GM21447 (cell line): Measurements from ENCODE around the gene ADAMTSL1.

ENCODE experiments used
- ATAC-seq: cut with Tn5 transposase; IDR thresholded peaks from one replicate; pipeline ENCODE4 v1.9.1; 2021; ENCODE audit not compliant: unreplicated experiment

ADAMTSL1 gene

DNA sequence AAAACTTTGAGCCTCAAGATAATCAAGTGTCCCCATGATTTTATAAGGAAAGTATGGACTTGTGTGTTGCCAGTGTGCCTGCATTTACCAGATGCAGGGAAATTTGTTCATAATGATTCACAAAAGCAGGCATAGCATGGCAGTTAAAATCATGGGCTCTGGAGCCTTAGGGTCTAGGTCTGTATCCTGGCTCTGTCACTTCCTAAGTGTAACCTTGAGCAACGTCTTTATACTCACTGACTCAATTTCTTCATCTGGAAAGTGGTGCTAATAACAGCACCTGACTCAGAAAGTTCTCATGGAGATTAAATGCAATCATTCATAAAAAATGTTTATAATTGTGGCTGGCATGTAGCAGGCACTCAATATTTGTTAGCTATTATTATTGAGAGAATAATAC lies 324.2 kb downstream of the ADAMTSL1 start:
- no peak for ATAC-seq

DNA sequence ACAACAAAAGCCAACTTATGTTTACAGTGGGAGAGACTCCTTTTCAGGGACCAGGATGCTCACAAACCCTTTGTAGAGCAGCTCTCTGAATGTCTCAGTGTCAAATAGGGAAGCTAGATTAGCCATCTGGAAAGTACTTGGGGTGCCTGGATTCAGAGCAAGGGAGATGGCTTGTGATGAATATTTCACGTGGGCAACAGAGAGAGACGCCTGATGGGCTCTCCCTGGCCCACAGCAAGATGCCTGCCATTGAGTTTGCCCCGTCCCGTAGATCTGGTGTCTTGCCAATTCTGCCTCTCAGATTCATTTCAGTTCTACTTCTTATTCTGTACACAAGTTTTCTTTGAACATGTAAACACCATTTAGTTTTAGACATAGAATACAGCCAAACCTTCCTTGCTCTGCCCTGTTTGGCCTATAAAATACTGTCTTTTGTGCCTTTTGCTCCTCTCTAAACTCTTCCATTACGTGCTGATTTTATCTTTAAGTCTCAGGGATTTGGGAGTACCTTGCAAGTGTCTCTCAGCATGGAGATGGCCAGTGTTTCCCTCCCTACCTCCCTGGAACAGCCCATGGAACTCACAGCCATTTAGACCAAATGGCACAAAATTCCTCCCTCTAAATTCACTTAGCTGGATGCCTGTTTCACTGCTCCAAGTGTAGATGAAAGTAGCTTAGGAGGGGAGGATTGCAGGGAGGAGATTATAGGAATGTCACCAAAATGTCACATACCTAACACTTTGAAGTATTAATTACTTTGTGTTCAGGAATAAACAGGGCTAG lies 324.7 kb downstream of the ADAMTSL1 start:
- ATAC-seq, result no peak

DNA sequence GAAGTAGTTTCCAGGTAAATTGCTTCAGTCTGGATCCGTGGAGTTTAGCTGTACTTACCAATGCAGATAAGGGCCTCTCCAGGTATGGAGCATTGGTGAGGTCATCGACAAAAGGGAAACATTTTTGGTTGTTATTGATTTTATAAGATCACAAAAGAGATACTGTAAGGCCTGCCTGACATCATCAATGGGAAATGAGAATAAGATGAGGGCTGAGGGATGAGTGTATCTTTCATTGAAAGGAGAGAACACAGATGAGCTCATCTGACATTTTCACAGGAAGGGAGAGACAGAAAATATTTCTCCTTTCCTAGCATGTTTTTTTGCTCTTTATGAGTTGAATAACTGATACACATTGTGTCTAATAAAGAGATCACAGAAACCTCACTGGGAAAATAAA lies 325.5 kb downstream of the ADAMTSL1 start:
- no peak for ATAC-seq

DNA sequence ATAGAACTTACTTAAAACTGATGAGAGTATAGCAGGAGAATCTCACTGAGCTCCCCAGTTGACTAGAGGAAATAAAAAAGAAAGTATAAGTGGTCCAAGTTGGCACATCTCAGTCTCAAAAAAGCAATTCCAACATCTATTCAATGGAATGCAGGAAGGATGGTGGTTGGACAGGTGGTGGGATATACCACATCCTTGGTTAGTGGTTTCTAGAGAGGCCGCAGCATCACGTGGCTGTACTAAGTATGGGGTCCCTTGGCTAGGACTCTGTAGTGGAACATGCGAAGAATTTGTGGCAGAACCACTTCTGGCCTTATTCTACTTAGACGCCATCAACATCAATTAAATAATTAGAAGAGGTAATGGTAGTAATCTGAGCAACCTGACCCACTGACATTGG lies 326.6 kb downstream of the ADAMTSL1 start:
- no peak for ATAC-seq

DNA sequence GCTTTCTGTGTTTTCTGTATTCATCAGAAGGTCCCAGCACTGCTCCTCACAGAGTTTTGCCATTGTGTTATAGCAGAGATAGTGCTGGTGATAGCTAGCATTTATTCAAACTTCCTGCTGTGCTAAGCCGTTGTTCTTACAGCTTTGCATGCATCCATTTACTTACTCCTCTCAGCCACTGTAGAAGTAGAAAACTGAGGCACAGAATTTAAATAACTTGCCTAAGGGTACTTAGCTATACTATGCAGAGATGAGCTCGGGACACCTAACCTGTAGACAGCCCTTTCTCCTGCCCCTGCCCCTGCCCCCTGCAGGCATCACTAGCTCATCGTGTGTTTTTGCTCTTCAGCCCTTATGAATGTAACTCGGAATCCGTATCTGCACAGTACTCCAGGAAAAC lies 331.4 kb downstream of the ADAMTSL1 start:
- no peak for ATAC-seq

DNA sequence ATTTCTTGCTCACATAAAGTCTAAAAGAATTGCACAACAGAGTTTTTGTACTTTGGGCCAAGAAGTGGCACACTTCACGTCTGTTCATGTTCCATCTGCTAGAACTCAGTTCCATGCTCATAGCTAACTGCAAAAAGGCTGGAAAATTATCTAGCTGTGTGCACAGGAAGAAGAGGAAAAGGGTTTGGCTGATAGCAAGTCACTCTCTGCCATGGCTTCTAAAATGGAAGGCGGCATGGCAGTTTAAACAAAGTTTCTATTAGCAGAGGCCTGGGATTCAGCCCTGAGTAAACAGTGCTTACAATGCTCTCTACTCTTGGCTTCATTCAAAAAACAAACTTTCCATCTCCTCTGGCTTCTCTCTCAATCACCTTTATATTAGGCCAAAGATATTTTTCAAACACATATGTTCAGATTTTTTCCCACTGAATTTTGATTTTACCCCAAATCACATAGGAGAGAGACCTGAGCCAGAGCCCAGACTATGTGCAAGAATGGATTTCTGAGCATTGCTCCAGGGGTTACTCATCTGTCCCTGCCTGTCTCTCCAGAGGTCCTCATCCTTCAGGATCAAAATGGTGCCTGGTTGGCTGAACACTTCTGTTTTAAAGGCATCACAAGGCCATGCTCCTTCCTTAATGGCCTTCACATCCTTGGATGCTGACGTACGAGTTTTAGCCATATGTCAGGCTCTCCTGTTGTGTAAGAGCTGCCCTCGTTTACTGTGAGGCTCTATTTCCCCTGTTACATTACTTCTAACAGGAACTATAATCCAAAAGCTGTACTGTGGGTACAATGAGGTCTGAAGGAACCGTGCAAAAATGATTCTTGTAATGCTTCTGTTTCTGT lies 332.5 kb downstream of the ADAMTSL1 start:
- no peak for ATAC-seq

DNA sequence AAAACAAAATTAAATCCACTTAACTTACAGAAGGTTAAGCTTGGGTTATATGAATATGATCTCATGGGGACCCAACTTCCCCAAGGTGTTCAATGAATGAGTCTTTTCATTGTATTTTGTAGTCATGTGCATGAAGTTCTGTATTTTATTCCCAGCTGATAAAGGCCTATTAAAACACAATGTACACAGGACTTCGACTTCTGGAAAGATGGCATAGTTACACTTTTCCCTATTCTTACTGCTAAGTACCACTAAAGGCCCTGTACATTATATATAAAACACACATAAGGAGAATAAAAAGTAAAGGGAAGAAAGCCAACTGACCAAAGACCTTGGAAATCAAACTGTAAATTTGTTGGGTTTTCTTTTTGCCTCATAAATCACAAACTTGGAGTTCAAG lies 336.6 kb downstream of the ADAMTSL1 start:
- ATAC-seq, result no peak

DNA sequence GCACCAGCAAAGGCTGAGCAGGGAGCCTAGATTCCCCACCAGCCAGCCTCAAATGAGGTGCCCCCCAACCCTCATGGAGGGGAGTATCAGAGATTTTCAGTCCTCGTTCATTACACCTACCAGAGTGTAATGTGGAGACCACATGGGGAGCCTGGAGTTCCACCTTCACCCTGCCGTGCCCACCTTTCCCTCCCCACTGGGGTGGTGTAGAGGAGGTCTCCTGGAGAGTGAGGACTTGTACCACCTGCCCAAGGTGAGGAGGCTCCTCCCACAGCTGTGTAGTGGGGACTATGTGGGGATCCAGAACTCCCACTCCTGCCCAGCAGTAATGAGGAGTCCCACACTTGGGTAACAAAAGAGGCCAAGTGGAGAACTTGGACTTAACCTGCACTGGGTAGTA lies 337.2 kb downstream of the ADAMTSL1 start:
- ATAC-seq, result no peak

DNA sequence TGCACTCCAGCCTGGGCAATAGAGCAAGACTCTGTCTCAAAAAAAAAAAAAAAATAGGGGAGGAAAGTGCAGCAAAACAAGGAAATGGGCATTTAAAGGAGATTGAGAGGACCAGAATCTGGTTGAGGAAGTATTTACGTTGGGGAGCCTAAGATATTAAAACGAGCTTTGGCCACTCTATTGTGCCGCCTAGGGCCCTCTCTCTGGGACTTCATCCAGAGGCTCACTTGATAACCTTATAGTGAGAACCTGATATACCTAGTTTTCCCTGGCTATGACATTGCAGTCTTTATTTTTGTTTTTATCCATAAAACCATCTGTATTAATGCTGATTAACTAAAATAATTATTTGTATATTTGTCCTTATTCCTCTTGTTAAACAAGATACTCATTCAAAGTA lies 345.5 kb downstream of the ADAMTSL1 start:
- ATAC-seq, result no peak

DNA sequence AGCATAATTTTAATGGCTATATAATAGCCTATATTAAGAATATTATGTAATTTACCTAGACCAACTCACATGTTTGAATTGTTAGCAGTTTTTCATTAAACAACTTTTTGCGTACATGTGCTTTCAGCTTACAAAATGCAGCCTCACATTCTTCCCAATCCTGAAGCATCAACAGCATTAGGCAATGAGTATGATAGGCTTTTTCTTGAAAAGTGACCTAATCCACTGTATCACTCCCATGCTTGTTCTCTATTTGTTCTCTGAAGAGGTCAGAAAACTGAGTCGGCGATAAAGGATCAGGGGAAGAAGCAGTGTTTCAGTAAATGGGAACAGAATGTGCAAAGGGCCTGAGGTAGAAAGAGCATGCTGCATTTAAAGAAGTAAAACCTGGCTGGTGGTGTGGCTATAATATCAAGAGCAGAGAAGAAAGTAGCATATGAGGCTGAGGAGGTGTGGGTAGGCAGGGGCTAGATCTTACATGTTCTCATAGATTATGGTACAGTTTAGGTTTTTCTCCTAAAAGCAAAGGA lies 346.7 kb downstream of the ADAMTSL1 start:
- no peak for ATAC-seq

DNA sequence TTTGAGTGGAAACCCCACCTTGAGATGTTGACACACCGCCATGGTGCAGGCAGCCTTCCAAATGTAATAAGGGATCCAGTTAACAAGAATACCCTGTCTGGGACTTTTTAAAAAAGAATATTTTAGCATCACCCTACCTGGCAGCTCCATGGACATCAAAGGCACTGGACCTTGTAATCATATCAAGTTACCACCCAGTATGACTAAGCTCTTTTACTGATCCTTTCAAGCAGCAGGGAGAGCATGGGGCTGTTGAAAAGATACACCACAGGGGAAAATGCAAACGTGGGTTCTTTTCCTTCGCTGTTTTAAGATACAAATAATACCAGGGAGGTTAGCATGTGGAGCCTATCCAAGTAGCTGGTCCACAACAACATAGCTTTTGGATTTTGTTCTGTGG lies 347.8 kb downstream of the ADAMTSL1 start:
- no peak for ATAC-seq

DNA sequence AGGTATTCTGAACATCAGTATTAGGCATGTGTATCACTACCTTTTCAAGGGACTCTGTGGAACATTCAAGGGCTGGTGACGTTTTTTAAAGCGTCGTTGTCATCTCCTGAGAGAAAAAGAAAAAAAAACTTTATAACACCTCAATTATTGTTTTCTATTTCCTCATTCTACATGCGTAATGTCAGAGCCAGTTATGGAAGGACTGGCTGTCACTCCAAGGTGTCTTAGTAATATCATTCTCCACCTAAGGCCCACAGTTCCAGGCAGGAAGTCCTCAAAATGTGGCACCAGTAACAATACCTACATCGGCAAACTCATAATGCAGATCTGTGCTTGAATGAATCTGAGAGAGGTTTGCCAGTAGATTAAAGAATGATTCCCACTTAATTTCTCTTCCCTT lies 348.9 kb downstream of the ADAMTSL1 start:
- ATAC-seq, result no peak

DNA sequence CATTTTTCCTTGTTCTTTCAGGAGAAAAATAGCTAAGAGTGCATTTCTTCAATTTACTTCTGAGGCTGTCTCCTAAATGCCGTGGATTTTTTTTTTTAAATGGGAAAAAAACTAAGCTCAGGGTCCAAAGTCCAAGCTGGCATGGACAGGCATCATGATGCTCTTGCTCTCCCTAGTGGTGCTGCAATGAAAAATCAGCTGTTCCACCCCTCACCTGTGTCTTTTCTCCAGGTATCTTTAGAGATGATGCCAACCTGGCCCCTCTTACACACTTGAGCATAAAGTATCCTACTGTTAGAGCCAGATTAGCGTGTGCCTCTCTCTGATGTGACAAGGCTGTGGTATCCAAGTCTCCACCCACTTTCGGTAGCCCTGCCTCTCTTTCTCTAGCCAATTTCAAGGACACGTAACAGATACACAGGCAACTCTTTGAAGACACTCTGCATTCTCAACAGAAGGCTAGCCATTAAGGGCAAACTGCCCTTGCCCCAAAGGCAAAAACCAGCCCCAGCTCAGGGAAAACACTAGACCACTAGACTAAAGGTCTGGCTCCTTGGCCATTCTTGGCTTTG lies 350.2 kb downstream of the ADAMTSL1 start:
- ATAC-seq, result no peak

DNA sequence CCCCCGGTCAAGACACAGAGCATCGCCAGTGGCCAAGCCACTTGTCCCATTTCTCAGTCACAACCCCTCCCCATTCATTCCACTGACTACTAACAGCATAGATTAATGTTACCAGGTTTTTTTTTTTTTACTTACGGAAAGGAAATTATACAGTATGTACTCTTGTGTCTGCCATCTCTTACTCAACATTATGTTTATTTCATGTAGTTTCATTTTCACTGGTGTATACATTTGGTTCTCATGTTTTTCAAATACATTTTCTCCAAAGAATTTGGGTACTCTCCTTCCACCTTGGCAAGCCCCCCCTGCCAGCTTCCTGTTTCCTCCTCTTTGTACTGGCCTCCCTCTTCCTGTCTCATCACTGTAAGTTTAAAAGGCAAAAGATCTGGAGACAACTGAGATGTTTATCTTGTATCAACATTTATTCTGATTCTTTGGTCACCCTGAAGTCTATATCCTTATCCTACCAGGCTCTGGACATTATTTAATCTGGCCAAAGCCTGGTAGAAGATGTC lies 351.8 kb downstream of the ADAMTSL1 start:
- ATAC-seq, result no peak

DNA sequence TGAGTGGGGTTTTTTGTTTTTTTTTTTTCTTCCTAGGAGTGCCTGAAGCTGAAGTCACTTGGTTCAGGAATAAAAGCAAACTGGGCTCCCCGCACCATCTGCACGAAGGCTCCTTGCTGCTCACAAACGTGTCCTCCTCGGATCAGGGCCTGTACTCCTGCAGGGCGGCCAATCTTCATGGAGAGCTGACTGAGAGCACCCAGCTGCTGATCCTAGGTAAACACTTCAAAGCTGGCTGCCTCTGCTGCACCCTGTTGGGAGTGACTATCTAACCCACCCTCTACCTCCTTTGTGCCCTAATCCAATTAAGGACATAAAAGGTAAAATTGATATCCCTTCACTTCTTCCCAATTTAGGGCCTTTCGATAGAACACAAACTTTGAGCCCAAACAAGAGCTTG lies 352.3 kb downstream of the ADAMTSL1 start:
- ATAC-seq, result no peak

DNA sequence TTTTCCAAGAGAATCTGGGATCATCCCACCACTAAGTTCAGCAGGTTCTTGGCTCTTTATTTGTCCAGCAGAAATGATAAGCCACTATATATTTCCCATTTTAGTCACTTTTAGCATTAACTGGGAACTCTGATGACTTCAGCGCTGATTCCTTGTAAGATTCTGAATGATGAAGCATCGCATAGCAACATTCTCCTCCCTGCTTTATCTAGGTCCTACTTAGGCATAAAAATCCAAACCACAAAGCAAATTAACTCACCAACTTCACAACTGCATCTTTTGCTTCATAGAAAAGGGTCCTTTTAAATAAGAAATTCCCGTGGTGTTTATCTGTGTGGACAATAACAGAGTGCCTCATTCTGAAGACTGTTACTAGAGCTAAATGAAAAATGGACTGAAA lies 355.1 kb downstream of the ADAMTSL1 start:
- no peak for ATAC-seq

DNA sequence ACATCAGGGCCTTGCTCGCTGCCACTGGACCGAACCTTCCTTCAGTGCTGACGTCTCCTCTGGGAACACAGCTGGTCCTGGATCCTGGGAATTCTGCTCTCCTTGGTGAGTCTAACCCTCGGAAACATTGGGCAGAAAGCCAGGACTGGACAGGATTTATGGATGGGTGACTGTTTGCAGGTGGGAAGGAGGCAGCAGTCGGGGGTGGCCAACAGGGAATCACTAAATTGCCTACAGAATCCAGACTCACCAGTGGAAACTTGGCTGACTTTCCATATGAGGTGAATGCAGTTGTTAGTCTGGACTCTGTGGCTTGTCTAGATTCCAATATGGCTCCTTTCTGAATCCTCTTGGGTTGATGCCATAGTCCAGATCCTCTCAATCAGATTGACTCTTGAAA lies 355.9 kb downstream of the ADAMTSL1 start:
- no peak for ATAC-seq

DNA sequence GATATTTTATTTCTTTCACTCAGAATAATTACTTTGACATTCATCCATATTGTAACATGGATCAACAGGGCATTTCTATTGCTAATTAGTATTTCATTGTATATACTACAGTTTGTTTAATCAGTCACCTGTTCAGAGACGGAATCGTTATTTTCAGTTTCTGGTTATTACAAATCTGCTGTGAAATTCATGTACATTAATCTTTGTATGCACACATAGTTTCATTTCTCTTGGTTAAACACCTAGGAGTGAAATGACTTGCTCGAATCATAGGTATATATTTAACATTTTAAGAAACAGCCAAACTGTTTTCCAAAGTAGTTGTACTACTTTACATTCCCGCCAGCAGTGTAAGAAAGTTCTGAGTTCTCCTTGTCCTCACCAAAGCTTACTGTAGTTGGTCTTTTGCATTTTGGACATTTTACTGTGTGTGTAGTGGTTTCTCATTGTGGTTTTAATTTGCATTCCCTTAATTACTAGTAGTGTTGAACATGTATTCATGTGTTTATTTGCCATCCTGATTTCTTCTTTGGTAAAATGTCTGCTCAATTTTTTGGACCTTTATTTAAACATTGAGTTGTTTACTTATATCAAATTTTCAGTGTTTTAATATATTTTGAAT lies 360.9 kb downstream of the ADAMTSL1 start:
- ATAC-seq, result peak; percentile 65

DNA sequence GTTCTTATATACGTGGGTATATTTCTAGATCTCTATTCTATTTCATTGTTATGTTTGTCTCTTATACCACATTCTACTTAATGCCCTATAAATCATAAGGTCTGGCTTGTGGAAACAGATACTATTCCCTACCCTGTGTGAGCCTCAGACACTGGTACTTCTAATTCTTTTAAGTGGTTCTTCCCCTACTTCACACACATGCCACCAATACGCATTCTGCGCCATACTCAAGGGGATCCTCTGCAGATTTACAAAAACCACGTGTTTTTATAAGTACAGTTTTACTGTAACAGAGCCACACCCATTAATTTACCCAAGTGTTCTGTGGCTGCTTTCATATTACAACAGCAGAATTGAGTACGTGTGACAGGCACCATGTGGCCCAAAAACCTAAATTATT lies 363.4 kb downstream of the ADAMTSL1 start:
- no peak for ATAC-seq

DNA sequence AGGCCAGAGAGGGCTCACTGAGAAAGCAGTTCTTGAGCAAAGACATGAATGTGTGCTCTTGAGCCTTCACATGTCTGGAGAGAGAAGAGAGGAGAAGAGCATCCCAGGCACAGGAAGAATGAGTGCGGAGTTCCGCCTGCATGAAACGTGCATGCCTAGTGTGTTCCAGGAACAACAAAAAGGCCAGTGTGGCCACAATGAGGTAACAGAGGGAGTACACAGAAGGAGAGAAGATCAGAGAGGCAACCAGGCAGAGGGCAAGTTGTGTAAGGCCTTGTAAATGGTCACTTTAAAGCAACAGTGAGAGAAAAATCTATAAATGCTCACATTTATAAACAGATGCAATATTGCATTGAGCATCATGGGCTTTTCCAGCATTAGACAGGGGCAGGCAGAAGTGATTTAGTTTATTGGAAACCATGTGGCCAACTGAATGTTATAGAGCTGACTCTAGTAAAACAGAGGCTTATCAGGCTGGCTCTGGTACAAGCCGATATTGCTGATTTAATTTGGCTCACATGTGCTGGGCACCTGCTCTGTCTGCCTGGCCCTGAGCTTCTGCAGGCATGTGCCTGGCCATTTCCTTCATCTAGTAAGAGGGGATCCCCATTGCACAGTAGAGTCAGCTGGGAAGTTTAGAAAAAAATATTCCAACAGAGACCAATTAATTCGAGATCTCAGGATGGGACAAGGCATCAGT lies 373.8 kb downstream of the ADAMTSL1 start:
- no peak for ATAC-seq

DNA sequence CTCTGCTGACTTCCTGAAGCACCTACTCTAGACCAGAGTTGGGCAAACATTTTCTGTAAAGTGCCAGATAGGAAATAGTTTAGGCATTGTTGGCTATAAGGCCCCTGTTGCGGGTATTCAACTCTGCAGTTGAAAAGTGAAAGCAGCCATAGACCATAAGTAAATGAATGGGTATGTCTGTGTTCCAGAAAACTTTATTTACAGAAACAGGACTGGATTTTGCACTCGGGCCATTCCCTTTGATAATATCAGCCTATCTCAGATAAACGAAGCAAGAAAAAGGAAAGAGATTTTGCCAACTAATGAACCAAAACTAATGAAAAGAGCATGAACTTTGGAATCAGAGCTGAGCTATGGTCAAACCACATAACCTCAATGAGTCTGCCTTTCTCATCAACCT lies 374.7 kb downstream of the ADAMTSL1 start:
- no peak for ATAC-seq
